Measurements from ENCODE around the gene MBOAT7.
"Not testable (repeated sequence)": the region's sequence is repeated elsewhere in the genome, so short reads cannot be mapped to it uniquely, and the experiment has no call there.

MBOAT7 gene

GRCh38 chr19:54188215-54188871 lies 1.0 kb downstream of the MBOAT7 start:
- Histone ChIP-seq H3K36me3 (ENCODE audit: control insufficient read depth, insufficient read depth, low read length) (peaks cover 50% of the 10 kb centered on the region), H3K4me3 (ENCODE audit: extremely low read depth, insufficient read depth, low read length, poor library complexity, severe bottlenecking) (peak overlapping the region; percentile 86), H3K9me3 (ENCODE audit: control insufficient read depth, low read length) (no peaks in the 10 kb centered on the region), H3K27ac (ENCODE audit: low read depth, low read length, severe bottlenecking) (peak overlapping the region; percentile 99), H3K4me1 (ENCODE audit: control insufficient read depth, insufficient read depth, low read length, poor library complexity, severe bottlenecking) (peaks cover 17% of the 10 kb centered on the region)
- 23 to 28% methylated on average over 5 to 7 of the region's 12 CpGs for WGBS, 2 experiments (ENCODE audit: insufficient coverage in 2 of 2)

GRCh38 chr19:54186934-54187381 lies 2.4 kb downstream of the MBOAT7 start:
- 93 to 99% methylated on average over 4 to 9 of the region's 11 CpGs for WGBS, 2 experiments (ENCODE audit: insufficient coverage in 2 of 2)
- Histone ChIP-seq H3K4me3 (ENCODE audit: extremely low read depth, insufficient read depth, low read length, poor library complexity, severe bottlenecking) (no peak overlapping the region), H3K4me1 (ENCODE audit: control insufficient read depth, insufficient read depth, low read length, poor library complexity, severe bottlenecking) (peaks cover 10% of the 10 kb centered on the region), H3K27ac (ENCODE audit: low read depth, low read length, severe bottlenecking) (no peak overlapping the region), H3K9me3 (ENCODE audit: control insufficient read depth, low read length) (no peaks in the 10 kb centered on the region), H3K36me3 (ENCODE audit: control insufficient read depth, insufficient read depth, low read length) (peaks cover 49% of the 10 kb centered on the region)

- H3K27ac ChIP-seq (ENCODE audit: low read depth, low read length, severe bottlenecking), result no peak overlapping the region
- H3K9me3 ChIP-seq (ENCODE audit: control insufficient read depth, low read length), result no peaks in the 10 kb centered on the region
- H3K4me3 ChIP-seq (ENCODE audit: extremely low read depth, insufficient read depth, low read length, poor library complexity, severe bottlenecking), result no peak overlapping the region
- 90 to 95% methylated on average over 4 to 5 of the region's 8 CpGs for WGBS, 2 experiments (ENCODE audit: insufficient coverage in 2 of 2)
- peaks cover 51% of the 10 kb centered on the region for H3K36me3 ChIP-seq (ENCODE audit: control insufficient read depth, insufficient read depth, low read length)
- H3K4me1 ChIP-seq (ENCODE audit: control insufficient read depth, insufficient read depth, low read length, poor library complexity, severe bottlenecking), result peaks cover 10% of the 10 kb centered on the region
These were observed 3.0 kb downstream of the MBOAT7 start for GRCh38 chr19:54186351-54186750.

GRCh38 chr19:54183431-54183830 lies 5.9 kb downstream of the MBOAT7 start:
- 93 to 98% methylated on average over 11 of the region's 11 CpGs for WGBS, 2 experiments (ENCODE audit: insufficient coverage in 2 of 2)
- H3K9me3 ChIP-seq (ENCODE audit: control insufficient read depth, low read length), result no peaks in the 10 kb centered on the region
- H3K4me1 ChIP-seq (ENCODE audit: control insufficient read depth, insufficient read depth, low read length, poor library complexity, severe bottlenecking), result peaks cover 10% of the 10 kb centered on the region
- no peak overlapping the region for H3K4me3 ChIP-seq (ENCODE audit: extremely low read depth, insufficient read depth, low read length, poor library complexity, severe bottlenecking)
- H3K36me3 ChIP-seq (ENCODE audit: control insufficient read depth, insufficient read depth, low read length), result peaks cover 80% of the 10 kb centered on the region
- H3K27ac ChIP-seq (ENCODE audit: low read depth, low read length, severe bottlenecking), result no peak overlapping the region

- not testable (repeated sequence) for H3K4me1 ChIP-seq (ENCODE audit: control insufficient read depth, insufficient read depth, low read length, poor library complexity, severe bottlenecking); H3K27ac ChIP-seq (ENCODE audit: low read depth, low read length, severe bottlenecking); H3K4me3 ChIP-seq (ENCODE audit: extremely low read depth, insufficient read depth, low read length, poor library complexity, severe bottlenecking); H3K9me3 ChIP-seq (ENCODE audit: control insufficient read depth, low read length)
- peaks cover 83% of the 10 kb centered on the region for H3K36me3 ChIP-seq (ENCODE audit: control insufficient read depth, insufficient read depth, low read length)
- 100% methylated on average over 1 to 2 of the region's 3 CpGs for WGBS, 2 experiments (ENCODE audit: insufficient coverage in 2 of 2)
These were observed 7.5 kb downstream of the MBOAT7 start for GRCh38 chr19:54181894-54182293.

GRCh38 chr19:54180691-54181091 lies 8.7 kb downstream of the MBOAT7 start:
- peaks cover 87% of the 10 kb centered on the region for H3K36me3 ChIP-seq (ENCODE audit: control insufficient read depth, insufficient read depth, low read length)
- no peaks in the 10 kb centered on the region for H3K4me1 ChIP-seq (ENCODE audit: control insufficient read depth, insufficient read depth, low read length, poor library complexity, severe bottlenecking)
- peak overlapping the region; percentile 59 for H3K27ac ChIP-seq (ENCODE audit: low read depth, low read length, severe bottlenecking)
- H3K4me3 ChIP-seq (ENCODE audit: extremely low read depth, insufficient read depth, low read length, poor library complexity, severe bottlenecking), result no peak overlapping the region
- no peaks in the 10 kb centered on the region for H3K9me3 ChIP-seq (ENCODE audit: control insufficient read depth, low read length)
- 95% methylated on average over 36 of the region's 37 CpGs for WGBS, 2 experiments (ENCODE audit: insufficient coverage in 2 of 2)

- H3K36me3 ChIP-seq (ENCODE audit: control insufficient read depth, insufficient read depth, low read length), result peaks cover 84% of the 10 kb centered on the region
- no peaks in the 10 kb centered on the region for H3K4me1 ChIP-seq (ENCODE audit: control insufficient read depth, insufficient read depth, low read length, poor library complexity, severe bottlenecking)
- no peak overlapping the region for H3K4me3 ChIP-seq (ENCODE audit: extremely low read depth, insufficient read depth, low read length, poor library complexity, severe bottlenecking)
- WGBS, 2 experiments (ENCODE audit: insufficient coverage in 2 of 2), result 56 to 66% methylated on average over 10 of the region's 10 CpGs
- no peaks in the 10 kb centered on the region for H3K9me3 ChIP-seq (ENCODE audit: control insufficient read depth, low read length)
- peak overlapping the region; percentile 59 for H3K27ac ChIP-seq (ENCODE audit: low read depth, low read length, severe bottlenecking)
These were observed 9.4 kb downstream of the MBOAT7 start for GRCh38 chr19:54179921-54180461.

GRCh38 chr19:54179262-54179852 lies 10.0 kb downstream of the MBOAT7 start:
- no peak overlapping the region for H3K4me3 ChIP-seq (ENCODE audit: extremely low read depth, insufficient read depth, low read length, poor library complexity, severe bottlenecking)
- peak overlapping the region; percentile 59 for H3K27ac ChIP-seq (ENCODE audit: low read depth, low read length, severe bottlenecking)

GRCh38 chr19:54178581-54179261 lies 10.7 kb downstream of the MBOAT7 start:
- no peak overlapping the region for H3K4me3 ChIP-seq (ENCODE audit: extremely low read depth, insufficient read depth, low read length, poor library complexity, severe bottlenecking)
- H3K36me3 ChIP-seq (ENCODE audit: control insufficient read depth, insufficient read depth, low read length), result peaks cover 76% of the 10 kb centered on the region
- WGBS, 2 experiments (ENCODE audit: insufficient coverage in 2 of 2), result 92 to 98% methylated on average over 21 to 23 of the region's 23 CpGs
- H3K4me1 ChIP-seq (ENCODE audit: control insufficient read depth, insufficient read depth, low read length, poor library complexity, severe bottlenecking), result no peaks in the 10 kb centered on the region
- H3K9me3 ChIP-seq (ENCODE audit: control insufficient read depth, low read length), result no peaks in the 10 kb centered on the region
- peak overlapping the region; percentile 36 for H3K27ac ChIP-seq (ENCODE audit: low read depth, low read length, severe bottlenecking)

More at GRCh38 chr19:54179262-54179852, 10.0 kb downstream of the MBOAT7 start:
- peaks cover 82% of the 10 kb centered on the region for H3K36me3 ChIP-seq (ENCODE audit: control insufficient read depth, insufficient read depth, low read length)
- H3K9me3 ChIP-seq (ENCODE audit: control insufficient read depth, low read length), result no peaks in the 10 kb centered on the region
- 85 to 90% methylated on average over 10 of the region's 10 CpGs for WGBS, 2 experiments (ENCODE audit: insufficient coverage in 2 of 2)
- no peaks in the 10 kb centered on the region for H3K4me1 ChIP-seq (ENCODE audit: control insufficient read depth, insufficient read depth, low read length, poor library complexity, severe bottlenecking)

GRCh38 chr19:54173951-54174834 lies 15.2 kb downstream of the MBOAT7 start:
- WGBS, 2 experiments (ENCODE audit: insufficient coverage in 2 of 2), result 87 to 89% methylated on average over 20 to 24 of the region's 25 CpGs
- Histone ChIP-seq H3K4me1 (ENCODE audit: control insufficient read depth, insufficient read depth, low read length, poor library complexity, severe bottlenecking) (peaks cover 3% of the 10 kb centered on the region), H3K4me3 (ENCODE audit: extremely low read depth, insufficient read depth, low read length, poor library complexity, severe bottlenecking) (no peak overlapping the region), H3K27ac (ENCODE audit: low read depth, low read length, severe bottlenecking) (peak overlapping the region; percentile 10), H3K9me3 (ENCODE audit: control insufficient read depth, low read length) (no peaks in the 10 kb centered on the region), H3K36me3 (ENCODE audit: control insufficient read depth, insufficient read depth, low read length) (peaks cover 38% of the 10 kb centered on the region)

Data from mesodermal cell (in vitro differentiated cells).